Measurements from ENCODE around the gene CLCN7. TPM values are rescaled to one million over a fixed set of nuclear protein-coding genes. Genes with fewer than 3 reads are reported as not detected.

Gene CLCN7
- total and polyA plus RNA-seq, 2 of the 4 experiments (the other 2 are of a cell fraction) = 10.8 to 45.2 TPM

- Histone ChIP-seq H3K36me3 (ENCODE audit: control insufficient read depth, insufficient read depth, low read length) (peaks cover 28% of the 10 kb centered on the region), H3K4me2 (ENCODE audit: low read depth, low read length) (no peak overlapping the region), H3K56ac (ENCODE audit: extremely low read depth, insufficient read depth, low read length) (no peak overlapping the region), H3K23ac (ENCODE audit: low read depth, low read length) (no peak overlapping the region), H4K20me1 (ENCODE audit: insufficient read depth, low read length) (peaks cover 27% of the 10 kb centered on the region), H3K9me3 (ENCODE audit: control insufficient read depth, insufficient read depth, low read length) (no peaks in the 10 kb centered on the region), H4K91ac (ENCODE audit: insufficient read depth, low read depth, low read length) (no peak overlapping the region), H2AFZ (replicated peaks; ENCODE audit: low read length, poor library complexity) (no peak overlapping the region), H3K9ac (ENCODE audit: low read depth, low read length) (no peak overlapping the region), H3K9me1 (ENCODE audit: insufficient read depth, low read length) (peaks cover 5% of the 10 kb centered on the region; the same call in 1 of the 2 replicates), H2BK120ac (ENCODE audit: low read depth, low read length) (no peak overlapping the region), H2BK20ac (ENCODE audit: low read depth, low read length) (no peak overlapping the region), H4K8ac (ENCODE audit: low read depth in 2 of 2, low read length in 2 of 2) (no peak overlapping the region), H3K14ac (replicated peaks; ENCODE audit: low read depth, low read length) (no peak overlapping the region), H2AK5ac (ENCODE audit: low read depth, low read length) (no peak overlapping the region), H2AK9ac (replicated peaks; ENCODE audit: low read depth, low read length, poor library complexity) (no peak overlapping the region), H2BK5ac (ENCODE audit: low read depth, low read length, poor library complexity, severe bottlenecking) (no peak overlapping the region), H3K4me3 (ENCODE audit: insufficient read depth, low read depth, low read length) (no peak overlapping the region), H3K18ac (ENCODE audit: low read depth, low read length) (no peak overlapping the region), H3K4me1 (ENCODE audit: control insufficient read depth, insufficient read depth, low read length) (no peaks in the 10 kb centered on the region), H3K27me3 (ENCODE audit: control insufficient read depth, insufficient read depth, low read length) (no peaks in the 10 kb centered on the region), H4K5ac (ENCODE audit: low read depth, low read length) (no peak overlapping the region), H3K4ac (ENCODE audit: low read depth, low read length) (no peak overlapping the region), H2BK15ac (ENCODE audit: low read depth, low read length) (no peak overlapping the region), H3K79me1 (ENCODE audit: low read depth in 1 of 2, low read length in 2 of 2) (peaks cover 14 to 38% of the 10 kb centered on the region in 2 experiments; a peak in 3 of 4 replicates), H3K27ac (ENCODE audit: insufficient read depth, low read length) (no peak overlapping the region)
- no TSS peak for BruUV-seq (replicated peaks)
- ChIA-PET POLR2A (ENCODE audit: unreplicated experiment) (no interaction called here), CTCF (no interaction called here)
- WGBS, 2 experiments (ENCODE audit: extremely low coverage in 2 of 2, insufficient read length in 1 of 2) = 93% methylated on average over 10 of the region's 33 CpGs; no CpG with 5 or more reads in 1 of the 2 experiments
- intact Hi-C loops (cut with micrococcal nuclease) = no loop called here
- ATAC-seq (ENCODE audit: low read depth) (no peak), DNase-seq (no peak)
- TF ChIP-seq RCOR1 (IDR thresholded peaks at IDR 0.05; ENCODE audit: insufficient replicate concordance, low read length) (no peak), RAD21 (IDR thresholded peaks at IDR 0.05; ENCODE audit: low read length) (no peak), SMC3 (IDR thresholded peaks at IDR 0.05; ENCODE audit: low read depth, low read length) (no peak), USF2 (IDR thresholded peaks at IDR 0.05; ENCODE audit: low read depth, low read length) (no peak), FOS (IDR thresholded peaks at IDR 0.05; ENCODE audit: low read depth, low read length) (no peak), CTCF (conservative IDR thresholded peaks at IDR 0.05; ENCODE audit: low read depth, low read length) (no peak), MAZ (IDR thresholded peaks at IDR 0.05; ENCODE audit: borderline replicate concordance, low read depth, low read length) (no peak), POLR2A (IDR thresholded peaks at IDR 0.05; ENCODE audit: low read depth, low read length) (no peak)
- dilution Hi-C loops (cut with HindIII; ENCODE audit: low sequenced_read_pairs, unreplicated experiment) = no loop called here
- in situ Hi-C loops (cut with MboI; ENCODE audit: low sequenced_read_pairs) = no loop called here
These were observed 9.8 kb downstream of the CLCN7 start for GRCh38 chr16:1464894-1465566.

All from IMR-90 (cell line).